ENCODE measurements around the gene ZNF609.

Gene ZNF609

DNA sequence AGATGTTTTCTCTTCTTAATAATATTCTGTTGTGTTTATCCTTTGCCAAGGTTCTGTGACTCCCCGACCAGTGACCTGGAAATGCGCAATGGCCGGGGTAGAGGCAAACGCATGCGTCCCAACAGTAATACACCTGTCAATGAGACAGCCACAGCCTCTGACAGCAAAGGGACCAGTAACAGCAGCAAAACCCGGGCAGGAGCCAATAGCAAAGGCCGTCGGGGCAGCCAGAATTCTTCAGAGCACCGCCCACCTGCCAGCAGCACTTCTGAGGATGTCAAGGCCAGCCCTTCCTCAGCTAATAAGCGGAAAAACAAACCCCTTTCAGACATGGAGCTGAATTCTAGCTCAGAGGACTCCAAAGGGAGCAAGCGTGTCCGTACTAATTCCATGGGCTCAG lies 213.5 kb downstream of the ZNF609 start:
- FAIRE-seq, result no peak

DNA sequence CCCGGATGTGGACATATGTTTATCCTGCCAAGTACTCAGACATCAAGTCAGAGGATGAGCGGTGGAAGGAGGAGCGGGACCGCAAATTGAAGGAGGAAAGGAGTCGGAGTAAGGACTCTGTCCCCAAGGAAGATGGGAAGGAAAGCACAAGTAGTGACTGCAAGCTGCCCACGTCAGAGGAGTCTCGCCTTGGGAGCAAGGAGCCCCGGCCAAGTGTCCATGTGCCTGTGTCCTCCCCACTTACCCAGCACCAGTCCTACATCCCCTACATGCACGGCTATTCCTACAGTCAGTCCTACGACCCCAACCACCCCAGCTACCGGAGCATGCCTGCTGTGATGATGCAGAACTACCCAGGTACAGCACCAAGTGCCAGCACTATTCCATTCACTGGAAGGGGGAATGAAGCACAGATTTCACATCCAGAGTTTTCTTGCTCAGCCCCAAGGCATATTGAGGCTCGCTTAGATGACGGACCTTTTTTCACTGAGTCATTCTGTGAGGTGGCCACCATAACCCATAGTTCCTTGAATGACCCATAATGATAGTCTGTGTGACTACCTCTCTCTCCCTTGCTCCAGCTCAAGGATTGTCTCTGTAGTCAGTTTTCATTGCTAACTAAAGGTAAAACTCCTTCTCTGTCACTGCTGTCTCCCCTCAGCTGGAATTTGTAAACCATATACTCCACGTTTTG lies 217.9 kb downstream of the ZNF609 start:
- no peak for FAIRE-seq

DNA sequence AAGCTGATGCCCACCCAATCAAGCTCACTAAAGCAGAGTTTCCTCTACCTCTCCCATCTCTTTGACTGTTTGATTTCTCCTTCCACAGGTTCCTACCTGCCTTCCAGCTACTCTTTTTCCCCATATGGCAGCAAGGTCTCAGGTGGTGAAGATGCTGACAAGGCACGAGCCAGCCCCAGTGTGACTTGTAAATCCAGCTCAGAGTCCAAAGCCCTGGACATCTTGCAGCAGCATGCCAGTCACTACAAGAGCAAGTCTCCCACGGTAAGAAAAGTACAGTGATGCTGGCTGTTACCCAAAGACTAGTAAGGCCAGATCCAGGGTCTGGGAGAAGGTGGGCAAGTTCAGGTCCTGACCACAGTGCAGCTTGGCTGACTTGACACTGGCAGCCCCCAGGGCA lies 219.7 kb downstream of the ZNF609 start:
- no peak for FAIRE-seq

DNA sequence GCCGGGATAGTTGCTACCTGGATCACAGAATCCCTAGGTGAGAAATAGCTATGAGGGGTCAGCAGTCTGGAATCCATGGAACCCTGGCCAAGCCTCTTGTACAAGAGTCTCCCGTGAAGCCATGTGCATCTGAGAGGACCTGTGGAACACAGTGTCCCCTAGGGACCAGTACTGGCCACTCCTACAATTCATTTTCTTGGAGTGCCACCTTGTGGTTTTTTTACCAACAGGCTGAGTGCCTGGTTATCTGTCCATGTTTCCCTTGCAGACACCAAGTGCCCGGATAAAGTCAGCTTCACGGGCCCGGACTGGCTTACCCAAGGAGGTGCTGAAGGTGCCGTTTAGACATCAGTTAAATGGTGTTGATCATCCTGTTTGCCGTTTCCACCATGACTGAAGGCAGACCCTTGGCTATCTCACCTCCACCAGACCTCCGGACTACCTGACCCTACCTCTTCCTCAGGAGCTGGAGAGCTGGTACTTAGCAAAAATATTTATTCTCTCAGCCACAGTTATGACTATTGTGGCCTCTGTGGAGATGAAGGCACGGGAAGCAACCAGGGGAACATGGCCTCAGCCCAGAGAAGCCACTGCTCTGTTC lies 221.1 kb downstream of the ZNF609 start:
- no peak for FAIRE-seq

DNA sequence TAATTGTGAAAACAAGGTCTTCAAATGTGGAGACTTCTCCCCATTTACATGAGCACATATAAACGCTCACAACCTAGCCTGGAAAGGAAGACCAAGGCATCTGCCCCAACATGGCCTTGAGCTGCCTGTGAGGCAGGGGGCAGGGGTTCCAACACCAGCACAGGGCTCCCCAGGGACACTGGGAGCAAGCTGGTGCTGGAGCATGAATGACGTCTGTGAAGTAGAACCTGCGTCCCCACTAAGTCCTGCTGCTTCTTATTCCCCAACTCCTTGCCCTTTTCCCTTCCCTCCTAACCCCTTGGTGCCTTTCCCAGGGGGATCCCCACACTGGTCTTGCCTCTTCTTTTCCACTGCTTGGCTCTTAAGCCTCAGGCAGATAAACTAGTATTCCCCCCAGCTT lies 221.9 kb downstream of the ZNF609 start:
- no peak for FAIRE-seq

DNA sequence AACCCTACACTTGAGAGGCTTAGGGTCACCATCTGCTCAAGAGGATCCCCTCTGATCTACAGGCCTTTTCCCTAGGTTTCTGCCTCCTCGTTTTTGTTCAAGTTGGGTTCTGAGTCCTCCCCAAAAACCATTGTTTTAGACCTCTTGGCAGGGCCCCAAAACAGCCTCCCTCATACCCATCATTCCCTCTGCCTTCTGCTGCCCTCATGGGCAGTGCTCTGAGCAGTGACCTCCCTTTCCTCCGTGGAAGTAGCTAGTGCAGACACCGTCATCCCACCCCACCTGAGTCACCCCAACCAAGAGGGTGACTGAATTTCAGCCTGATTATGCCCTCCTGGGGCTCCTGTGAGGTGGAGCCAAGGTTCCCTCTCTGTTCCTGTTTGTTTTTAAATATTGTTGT lies 223.0 kb downstream of the ZNF609 start:
- FAIRE-seq, result no peak

DNA sequence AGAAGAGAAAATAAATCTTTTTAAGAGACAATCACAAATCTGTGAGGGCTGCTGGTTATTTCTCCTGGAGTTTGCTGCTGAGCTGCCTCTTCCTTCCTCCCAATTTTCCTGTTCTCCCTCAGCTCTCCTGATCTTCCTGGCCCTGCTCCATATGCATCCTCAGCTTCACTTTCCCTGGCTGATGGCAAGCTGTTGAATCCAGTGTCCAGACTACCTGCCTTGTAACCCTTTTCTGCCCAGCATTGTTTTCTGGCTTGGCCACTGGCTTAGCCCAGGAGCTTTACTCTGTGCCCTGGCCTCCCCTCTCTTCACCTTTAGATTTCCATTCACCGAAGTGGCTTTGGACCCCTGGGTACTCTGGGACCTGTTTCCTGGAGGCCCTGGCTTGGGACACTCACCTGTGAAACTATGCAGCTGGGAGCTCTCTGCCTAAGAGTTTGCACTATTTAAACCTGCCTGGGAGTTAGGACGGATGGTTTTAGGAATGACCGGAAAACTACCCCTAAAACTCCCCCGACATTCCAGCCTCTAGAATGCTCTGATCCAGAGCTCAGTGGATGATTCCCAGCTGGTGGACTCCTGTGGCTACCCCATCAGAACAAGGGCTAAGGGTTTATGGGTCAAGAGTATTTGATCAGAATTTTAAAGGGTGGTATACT lies 225.0 kb downstream of the ZNF609 start:
- no peak for FAIRE-seq

DNA sequence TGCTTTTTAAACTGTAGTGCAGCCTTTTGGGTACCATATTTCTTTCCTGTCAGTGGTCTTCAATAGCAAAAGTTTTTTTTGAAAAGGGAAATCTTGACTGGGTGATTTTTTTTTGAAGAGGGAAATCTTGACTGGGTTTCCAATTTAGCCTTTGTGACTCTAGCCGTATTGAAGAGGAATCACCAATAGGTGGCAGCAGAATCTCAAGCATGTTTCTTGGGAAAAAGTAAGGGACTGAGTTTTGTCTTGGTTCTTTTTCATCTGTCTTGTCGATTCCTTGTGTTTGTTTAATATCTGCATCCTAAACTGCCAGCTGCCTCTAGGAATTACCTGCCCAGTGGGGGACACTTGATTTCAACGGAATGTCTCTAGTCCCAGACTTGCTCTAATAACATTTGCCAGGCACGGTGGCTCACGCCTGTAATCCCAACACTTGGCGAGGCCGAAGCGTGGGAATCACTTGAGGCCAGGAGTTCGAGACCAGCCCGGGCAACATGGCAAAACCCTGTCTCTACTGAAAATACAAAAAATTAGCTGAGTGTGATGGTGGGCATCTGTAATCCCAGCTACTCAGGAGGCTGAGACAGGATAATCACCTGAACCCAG lies 225.9 kb downstream of the ZNF609 start:
- no peak for FAIRE-seq

DNA sequence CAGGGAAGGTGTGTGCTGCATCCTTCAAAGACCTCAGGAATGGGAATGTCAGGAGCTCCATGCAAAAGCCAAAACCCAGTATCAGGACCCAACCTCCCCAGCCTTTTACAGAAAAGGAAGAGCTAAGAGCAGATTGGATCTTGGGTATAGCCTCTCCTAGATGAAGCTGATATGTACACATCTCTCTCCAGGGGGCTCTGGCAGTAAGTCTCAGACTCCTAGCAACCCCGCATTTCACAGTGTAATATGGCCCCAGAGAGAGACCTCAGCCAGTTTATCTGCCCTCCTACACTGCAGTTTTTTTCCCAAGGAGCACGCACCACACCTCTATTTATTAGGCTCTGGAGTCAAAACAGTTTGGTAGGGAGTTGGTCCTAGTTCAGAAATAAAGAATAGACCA lies 226.8 kb downstream of the ZNF609 start:
- no peak for FAIRE-seq

DNA sequence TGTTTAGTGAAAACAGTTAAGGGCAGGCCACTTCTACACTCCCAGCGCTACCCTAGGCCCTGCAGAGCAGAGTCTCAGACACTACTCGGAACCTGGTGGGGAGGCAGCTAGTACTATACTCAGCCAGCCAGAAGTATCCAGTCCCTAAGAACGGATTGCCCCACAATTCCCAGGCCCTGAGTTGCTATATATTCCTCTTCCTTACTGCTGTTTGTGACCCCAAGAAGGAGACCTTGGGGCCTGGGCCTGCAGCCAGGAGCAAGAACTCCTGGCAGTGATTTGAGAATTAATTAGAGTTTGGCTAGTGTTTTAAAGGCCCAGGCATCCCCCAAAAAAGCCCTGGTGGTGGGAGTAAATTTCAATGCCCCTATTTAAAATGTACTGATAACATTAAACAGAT lies 227.3 kb downstream of the ZNF609 start:
- FAIRE-seq, result no peak

DNA sequence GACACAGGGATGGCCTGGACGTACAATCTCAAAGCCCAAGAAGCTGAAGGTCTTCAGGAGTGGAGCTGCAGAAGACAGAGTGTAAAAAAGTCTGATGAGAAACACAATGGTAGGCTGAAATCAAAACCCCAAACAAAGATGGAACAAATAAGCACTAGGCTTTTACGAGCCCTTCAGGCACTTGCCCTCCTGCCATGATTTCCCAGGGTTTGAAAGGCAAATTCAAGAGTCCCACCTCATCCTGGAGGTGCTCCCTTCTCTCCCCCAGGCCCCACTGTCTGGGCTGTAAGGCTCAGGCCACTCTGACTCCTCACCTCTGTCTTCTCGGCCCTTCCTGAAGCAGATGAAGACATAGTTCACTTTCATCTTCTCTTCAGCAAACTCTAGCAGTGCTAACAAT lies 228.4 kb downstream of the ZNF609 start:
- FAIRE-seq, result no peak

DNA sequence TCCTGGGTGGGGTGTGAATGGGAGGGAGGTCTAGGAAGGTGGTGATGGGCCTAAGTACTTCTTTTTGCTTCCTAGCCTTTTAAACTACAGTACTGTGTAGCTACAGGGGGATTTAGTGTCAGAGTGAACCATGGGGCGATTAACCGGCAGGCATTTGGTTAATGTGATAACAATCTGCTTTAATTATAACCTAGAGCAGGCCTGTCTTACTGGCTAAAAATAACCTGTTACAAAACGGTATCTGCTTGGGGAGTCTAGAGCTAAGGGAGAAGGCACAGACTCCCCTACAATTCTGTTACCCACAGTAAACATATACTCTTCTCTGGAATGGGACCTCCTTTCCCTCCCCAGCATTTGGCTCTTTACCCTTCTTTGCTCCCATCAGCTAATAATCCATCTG lies 229.6 kb downstream of the ZNF609 start:
- no peak for FAIRE-seq

DNA sequence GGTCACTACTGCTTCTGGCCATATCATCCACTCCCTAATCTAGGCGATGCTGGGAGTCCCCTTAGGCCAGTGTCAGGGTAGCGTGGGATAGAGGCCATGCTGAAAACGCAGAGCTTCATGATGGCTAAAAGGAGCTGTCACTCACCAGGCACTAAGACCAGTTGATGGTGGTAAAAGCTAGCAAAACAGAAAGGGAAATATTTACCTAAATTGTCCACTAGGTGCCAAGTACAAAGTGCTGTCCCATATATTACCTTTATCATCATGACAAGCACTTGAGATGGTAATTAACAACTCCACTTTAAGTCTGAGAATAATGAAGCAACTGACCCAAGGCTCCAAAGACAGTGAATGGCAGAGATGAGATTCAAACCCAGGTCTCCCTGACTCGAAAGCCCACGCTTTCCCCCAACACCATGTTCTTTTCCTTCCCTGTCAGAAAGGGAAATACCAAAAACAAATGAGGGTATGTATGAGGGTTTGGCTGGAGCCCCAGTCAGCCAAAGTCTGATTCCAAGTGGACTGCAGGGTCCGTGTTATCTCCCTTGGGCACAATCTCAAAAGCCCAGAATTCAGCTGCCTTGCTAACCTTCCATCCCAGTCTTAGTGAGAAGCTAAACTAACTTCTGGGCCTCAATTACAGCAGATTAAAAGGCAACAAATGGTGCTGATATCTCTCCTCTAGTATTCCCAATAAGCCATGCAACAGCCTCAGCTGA lies 230.4 kb downstream of the ZNF609 start:
- FAIRE-seq, result no peak

DNA sequence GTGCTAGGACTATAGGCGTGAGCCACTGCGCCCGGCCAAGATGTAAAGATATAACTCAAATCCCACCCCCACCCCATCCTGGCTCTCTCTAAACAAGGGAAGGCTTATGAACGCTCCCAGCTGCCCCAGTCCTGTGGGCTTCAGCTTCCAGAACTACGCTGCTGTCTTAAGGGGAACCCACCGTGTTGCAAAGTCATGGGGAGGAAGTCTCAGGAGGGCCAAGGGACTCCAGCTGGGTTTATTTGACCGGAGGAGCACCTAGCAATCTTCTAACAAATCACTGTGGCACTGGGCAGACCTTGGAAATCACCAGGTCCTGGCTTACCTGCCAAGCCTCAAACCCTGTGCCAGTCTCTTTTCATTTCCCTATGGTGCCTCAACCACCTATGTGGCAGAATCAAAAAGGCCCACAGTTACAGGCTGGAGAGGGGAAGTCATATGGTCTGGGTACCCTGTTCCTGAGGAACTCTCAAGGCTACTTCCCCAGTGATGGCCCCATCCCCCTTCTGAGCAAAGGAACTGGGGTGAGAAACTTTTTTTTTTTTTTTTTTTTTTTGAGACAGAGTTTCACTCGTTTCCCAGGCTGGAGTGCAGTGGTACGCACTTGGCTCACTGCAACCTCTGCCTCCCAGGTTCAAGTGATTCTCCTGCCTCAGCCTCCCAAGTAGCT lies 231.7 kb downstream of the ZNF609 start:
- FAIRE-seq, result no peak

DNA sequence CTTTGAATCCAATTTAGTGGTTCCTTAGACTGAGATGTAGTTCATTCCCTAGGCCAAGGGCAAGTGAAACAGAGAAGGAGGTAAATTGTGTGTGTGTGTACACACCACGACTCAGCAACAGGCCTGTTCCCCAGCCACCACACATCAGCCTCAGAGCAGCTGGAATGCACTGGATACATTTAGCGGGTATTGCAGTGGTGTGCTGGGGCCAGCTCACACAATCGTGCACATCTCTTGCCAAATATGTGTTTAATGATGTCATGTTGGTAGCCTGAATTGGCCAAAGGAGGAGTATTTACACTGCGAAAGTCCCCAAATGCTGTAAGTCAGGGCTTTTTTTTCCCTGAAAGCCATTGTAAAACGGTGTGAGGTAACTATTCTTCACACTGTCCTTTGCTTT lies 232.8 kb downstream of the ZNF609 start:
- FAIRE-seq, result no peak

DNA sequence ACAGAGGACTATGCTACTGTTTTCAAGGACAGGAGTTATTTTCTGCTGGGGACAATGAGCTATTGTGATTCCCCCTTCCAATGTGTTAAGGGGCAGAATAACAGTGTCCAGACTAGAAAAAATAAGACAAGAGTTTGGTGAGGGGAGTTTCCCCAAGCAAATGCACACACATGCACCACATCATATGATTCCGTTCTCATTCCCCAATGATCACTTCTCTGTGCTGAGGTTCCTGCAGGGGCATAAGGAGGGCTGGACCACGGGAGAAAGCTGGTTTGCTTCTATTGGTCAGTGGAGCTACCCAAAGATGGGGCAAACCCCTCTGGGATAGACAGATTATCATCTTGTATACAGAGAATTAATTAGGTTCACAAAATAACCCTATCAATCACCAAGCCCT lies 234.4 kb downstream of the ZNF609 start:
- FAIRE-seq, result no peak

DNA sequence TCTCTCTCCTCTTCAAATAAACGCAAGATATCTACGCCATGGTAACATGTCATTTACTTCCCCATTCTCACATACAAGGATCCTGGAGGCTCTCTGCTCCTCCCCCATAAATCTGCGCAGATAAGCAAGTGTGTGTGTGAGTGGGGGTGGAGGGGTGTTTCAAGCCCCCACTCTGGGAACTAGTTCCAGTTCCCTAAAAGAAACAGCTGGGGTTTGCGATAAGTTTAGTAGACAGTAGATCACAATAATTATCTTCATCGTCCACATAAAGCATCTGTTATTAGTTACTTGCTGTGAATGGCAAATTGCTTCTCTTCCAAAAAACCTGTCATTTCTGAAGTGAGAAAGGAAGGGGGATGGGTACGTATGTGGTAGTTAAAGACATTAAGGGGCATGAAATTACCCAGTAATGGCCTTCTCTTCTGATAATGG lies 235.2 kb downstream of the ZNF609 start:
- no peak for FAIRE-seq

DNA sequence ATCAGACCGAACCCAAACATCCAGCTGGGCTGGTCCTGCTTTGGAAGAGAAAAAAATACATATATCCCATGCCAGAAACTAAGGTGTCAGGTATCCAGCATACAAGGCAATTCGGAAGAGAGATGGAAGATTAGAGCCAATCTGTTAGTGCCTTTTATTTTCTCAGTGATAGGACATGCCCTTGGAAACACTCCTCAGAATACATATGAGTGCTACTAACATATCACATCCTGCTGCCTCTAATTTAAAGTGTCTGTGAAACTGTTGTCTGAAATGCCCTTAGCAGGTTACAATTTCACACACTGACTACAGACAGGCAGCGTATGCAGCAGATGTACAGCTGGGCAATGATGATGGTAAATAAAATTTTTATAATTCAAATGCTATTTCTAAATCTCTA lies 236.1 kb downstream of the ZNF609 start:
- no peak for FAIRE-seq

DNA sequence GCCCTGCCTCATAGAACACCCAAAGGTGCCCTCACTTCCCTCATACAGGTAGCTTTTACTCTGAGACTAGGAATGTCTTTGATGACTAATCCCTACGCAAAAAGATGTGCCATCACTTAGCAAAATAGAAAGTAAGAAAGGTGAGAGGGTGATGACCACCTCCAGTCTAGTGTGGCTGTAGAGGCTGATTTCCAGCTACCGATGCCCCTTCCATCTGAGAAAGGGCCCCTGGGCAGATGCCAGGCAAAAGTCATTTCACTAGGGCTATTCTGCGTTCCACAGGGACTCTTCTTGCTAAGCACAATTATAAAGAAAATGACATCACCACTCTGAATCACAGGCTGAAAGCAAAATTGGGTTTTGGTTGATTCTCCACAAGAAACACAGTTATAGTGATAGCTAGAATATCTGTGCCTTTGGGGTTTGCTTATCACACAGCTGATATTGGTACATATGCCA lies 237.6 kb downstream of the ZNF609 start:
- no peak for FAIRE-seq

DNA sequence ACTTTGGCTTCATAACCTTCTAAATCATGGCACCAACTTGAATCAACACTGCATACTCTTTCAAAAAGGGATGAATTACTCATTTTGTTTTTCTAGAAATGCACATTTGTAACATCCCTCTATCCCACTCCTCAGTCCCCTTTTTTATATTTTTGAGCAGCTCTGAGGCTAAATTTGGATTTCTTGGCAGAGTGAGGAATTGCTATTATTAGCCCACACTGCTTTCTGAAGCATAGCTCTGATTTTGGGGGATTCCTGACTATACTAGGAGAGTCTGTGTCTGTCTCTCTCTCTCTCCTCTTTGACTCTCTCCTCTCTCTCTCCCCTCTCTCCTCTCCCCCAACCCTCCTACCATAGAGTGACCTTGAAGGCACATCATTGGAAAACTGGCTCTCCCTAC lies 238.4 kb downstream of the ZNF609 start:
- FAIRE-seq, result no peak

DNA sequence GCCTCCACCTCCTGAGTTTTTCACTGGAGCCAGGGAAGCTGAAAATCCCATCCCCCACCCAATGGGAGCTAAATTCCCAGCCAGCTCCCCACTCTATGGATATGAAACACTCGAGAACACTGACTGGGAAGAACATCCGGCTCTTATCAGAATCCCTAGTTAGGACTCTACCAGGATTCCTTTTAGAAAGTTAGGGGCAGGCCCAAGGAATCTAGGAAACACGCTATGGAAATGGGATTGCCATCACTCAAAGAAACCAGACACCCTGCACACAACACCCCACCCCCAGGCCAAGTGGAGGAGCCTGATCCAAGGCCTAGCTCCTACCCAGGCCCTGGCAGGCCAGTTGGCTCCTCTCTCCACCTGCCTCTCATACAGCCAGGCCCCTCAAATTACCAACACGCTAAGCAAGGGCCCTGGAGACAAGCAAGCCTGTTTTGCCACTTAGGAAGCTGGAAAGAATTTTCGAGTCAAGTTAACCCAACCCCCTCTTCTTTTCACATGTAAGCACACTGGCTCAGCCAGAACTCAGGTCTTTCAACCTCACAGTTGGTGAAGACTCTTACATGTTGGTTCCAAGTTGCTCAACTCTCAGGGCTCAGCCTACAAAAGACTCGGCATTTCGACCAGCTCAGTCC lies 239.5 kb downstream of the ZNF609 start:
- FAIRE-seq, result no peak

DNA sequence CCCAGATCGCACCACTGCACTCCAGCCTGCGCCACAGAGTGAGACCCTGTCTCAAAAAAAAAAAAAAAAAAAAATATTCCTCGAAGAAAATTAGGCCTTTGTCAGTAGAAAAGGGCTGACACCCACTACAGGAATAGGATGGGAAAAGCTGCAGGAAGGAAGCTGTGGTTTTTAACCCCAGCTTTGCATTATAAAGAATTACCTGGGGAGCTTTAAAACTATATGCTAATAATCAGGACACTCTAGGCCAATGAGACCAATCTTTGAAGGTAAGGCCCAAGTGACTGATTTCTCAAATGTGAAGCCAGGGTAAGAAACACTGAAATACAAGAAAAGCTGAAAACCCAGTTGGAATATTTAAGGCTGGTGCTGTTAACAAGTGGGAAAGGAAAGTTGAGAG lies 240.7 kb downstream of the ZNF609 start:
- FAIRE-seq, result no peak
